Breast epithelium (tissue), 4 donors: ENCODE data around the gene CMTM2. TPM values are rescaled to one million over a fixed set of nuclear protein-coding genes. Genes with fewer than 3 reads are reported as not detected.

Source experiments
- DNase-seq, 2 donors: peaks; one replicate each; pipeline ENCODE4 v3.0.0-alpha.2; 2019; ENCODE audit warnings: low spot score in 2 of 2
- H3K27ac ChIP-seq, 2 donors: fragments of 200-600 bp; sonication (generic) in 1 of 2; one replicate each; pipeline ENCODE4 v1.5.1; 2016 to 2019; ENCODE audit warnings: mild to moderate bottlenecking in 1 of 2
- H3K27me3 ChIP-seq, 2 donors: fragments of 200-600 bp; sonication (generic) in 1 of 2; one replicate each; pipeline versions ENCODE4 v1.5.1 to v1.6.0; 2017 to 2019; ENCODE audit warnings: control low read depth in 1 of 2, mild to moderate bottlenecking in 1 of 2
- H3K36me3 ChIP-seq: fragments of 200-600 bp; one replicate; pipeline ENCODE4 v1.5.1; 2019
- H3K4me1 ChIP-seq, 2 donors: fragments of 200-600 bp; sonication (generic); one replicate each; pipeline ENCODE4 v1.5.1; 2016 to 2019; ENCODE audit warnings: control low read depth in 1 of 2
- H3K4me3 ChIP-seq, 3 donors: fragments of 200-600 bp; sonication (generic); 1 replicate in 2 of 3; 2 replicates in 1 of 3; pipeline ENCODE4 v1.5.1; 2016 to 2019; ENCODE audit warnings: mild to moderate bottlenecking in 3 of 3, moderate library complexity in 2 of 3
- H3K9me3 ChIP-seq, 2 donors: fragments of 200-600 bp; sonication (generic) in 1 of 2; one replicate each; pipeline ENCODE4 v1.5.1; 2016 to 2019; ENCODE audit warnings: control low read depth in 1 of 2
- POLR2A ChIP-seq: fragments of 450-650 bp; IDR thresholded peaks from one replicate; pipeline ENCODE4 v1.6.1; 2016; ENCODE audit warnings: antibody characterized with exemption, mild to moderate bottlenecking, moderate library complexity
- POLR2AphosphoS5 ChIP-seq, 3 donors: sonication (generic); formaldehyde crosslinking; IDR thresholded peaks; one replicate each; pipeline ENCODE4 v1.6.1; 2017; ENCODE audit warnings: antibody characterized with exemption in 3 of 3
- intact Hi-C: fragments of 100-400 bp; cut with DNase I; formaldehyde crosslinking; loops from one replicate; pipeline ENCODE4 v1.15.1; 2023; ENCODE audit warnings: low total_unique reads
- total RNA-seq, 3 donors: library from RNA; depleted of rRNA; stranded (reverse); fragments of >200 nt; gene quantifications; one replicate each; pipeline ENCODE4 v1.1.0, GENCODE V29; 2016
- TF ChIP-seq, protein P1 (sequence below), 3 donors: fragments of 450-650 bp; IDR thresholded peaks; one replicate each; pipeline ENCODE4 v1.5.1; 2016 to 2017; ENCODE audit warnings: antibody characterized with exemption in 3 of 3, mild to moderate bottlenecking in 3 of 3, moderate library complexity in 3 of 3

The CMTM2 gene
- total RNA-seq, 3 donors from 2014 or later, result not detected

DNA sequence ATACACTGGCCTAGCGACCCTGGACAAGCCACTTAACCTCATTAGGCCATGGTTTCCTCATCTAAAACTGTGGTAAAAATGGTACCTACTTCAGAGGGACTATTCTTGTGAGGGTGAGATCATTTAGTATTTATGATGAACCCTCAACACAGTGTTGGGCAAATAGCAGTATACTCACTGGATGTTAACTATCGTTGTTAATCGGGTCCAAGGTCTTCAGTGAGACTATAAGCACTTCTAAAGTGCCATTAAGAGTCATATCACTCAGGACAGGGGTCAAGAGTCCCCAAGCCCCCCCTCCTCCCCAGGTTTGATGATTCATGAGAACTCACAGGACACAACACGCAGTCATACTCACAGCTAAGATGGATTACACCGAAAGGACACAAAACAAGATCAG lies 40.4 kb upstream of the CMTM2 start:
- H3K36me3 ChIP-seq, result no peaks in the 10 kb centered on the region
- DNase-seq, result no peak
- H3K4me3 ChIP-seq, result no peak overlapping the region
- TF ChIP-seq, protein P1, sequence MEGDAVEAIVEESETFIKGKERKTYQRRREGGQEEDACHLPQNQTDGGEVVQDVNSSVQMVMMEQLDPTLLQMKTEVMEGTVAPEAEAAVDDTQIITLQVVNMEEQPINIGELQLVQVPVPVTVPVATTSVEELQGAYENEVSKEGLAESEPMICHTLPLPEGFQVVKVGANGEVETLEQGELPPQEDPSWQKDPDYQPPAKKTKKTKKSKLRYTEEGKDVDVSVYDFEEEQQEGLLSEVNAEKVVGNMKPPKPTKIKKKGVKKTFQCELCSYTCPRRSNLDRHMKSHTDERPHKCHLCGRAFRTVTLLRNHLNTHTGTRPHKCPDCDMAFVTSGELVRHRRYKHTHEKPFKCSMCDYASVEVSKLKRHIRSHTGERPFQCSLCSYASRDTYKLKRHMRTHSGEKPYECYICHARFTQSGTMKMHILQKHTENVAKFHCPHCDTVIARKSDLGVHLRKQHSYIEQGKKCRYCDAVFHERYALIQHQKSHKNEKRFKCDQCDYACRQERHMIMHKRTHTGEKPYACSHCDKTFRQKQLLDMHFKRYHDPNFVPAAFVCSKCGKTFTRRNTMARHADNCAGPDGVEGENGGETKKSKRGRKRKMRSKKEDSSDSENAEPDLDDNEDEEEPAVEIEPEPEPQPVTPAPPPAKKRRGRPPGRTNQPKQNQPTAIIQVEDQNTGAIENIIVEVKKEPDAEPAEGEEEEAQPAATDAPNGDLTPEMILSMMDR (IDR thresholded peaks at IDR 0.05), result no peak
- TF ChIP-seq POLR2A, result no peak
- TF ChIP-seq POLR2AphosphoS5 (IDR thresholded peaks at IDR 0.05), result no peak
- intact Hi-C loops, result no loop called here
- H3K9me3 ChIP-seq, result no peaks in the 10 kb centered on the region
- H3K4me1 ChIP-seq, result no peaks in the 10 kb centered on the region
- H3K27me3 ChIP-seq, result no peaks in the 10 kb centered on the region
- H3K27ac ChIP-seq, result no peak overlapping the region

DNA sequence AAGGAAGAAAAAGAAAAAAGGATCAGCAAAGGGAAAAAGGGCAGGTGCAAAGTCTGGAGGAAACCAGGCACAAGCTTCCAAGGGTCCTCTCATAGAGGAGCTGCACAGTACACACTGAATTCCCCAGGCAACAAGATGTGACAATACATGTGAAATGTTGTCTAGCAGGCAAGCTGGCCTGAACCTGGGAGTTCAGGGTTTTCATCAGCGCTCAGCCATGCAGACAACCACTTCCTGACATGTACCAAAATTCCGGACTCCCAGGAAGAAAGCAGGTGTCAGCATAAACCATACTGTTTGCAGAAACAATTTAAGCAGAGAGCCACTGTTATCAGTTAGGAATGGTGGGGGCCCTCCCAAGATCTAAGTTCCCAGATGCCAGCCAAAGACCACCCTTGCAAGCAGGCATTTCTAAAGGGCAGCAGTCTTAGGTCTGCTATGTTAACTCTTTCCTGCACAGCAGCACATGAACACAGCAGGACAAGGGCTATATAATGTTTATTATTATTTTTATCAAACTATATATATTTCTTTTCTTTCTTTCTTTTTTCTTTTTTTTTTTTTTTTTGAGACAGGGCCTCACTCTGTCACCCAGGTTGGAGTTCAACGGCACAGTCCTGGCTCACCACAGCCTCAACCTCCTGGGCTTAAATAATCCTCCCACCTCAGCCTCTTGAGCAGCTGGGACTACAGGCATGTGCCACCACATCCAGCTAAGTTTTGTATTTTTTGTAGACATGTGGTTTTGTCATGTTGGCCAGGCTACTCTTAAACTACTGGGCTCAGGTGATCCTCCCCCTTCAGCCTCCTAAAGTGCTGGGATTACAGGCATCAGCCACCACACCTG lies 39.4 kb upstream of the CMTM2 start:
- no peaks in the 10 kb centered on the region for H3K36me3 ChIP-seq
- H3K27ac ChIP-seq, result no peak overlapping the region
- intact Hi-C loops, result no loop called here

DNA sequence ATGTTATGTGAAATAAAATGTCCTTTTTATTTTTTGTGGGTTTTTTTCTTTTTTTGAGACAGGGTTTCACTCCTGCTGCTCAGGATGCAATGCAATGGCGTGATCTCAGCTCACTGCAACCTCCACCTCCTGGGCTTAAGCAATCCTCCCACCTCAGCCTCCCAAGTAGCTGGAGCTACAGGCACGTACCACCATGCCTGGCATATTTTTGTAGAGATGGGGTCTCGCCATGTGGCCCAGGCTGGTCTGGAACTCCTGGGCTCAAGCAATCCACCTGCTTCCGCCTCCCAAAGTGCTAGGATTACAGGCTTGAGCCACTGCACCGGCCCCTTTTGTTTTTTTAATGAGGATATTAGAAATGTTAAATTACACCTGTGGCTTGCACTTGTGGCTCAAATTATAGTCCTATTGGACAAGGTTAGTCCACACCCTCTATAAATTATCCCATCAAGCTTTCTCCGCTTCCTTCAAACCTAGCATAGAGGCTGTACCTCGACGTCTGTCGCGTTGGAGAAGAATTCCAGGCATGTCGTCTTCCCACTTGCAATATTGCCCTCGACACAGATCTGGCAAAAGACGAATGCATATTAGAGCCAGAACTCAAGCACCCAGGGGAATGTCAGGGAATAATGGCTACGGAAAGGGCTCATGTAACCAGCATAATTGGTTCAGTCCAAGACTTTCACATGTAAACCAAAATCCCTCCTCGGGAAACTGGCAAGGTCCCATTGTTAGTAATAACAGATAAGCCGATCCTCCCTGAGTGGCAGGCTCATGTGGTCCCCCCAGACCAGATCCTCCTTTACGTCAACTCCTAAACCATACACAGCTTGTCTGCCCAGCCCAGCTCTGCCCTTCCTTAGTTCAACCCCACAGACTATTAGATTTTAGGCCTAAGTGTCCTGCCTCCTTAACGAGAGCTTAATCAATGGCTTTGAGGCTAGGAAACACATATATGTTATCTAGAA lies 37.6 kb upstream of the CMTM2 start:
- Histone ChIP-seq H3K36me3 (no peaks in the 10 kb centered on the region), H3K9me3 (no peaks in the 10 kb centered on the region)
- intact Hi-C loops, result no loop called here

More for the DNA sequence above, 39.4 kb upstream of the CMTM2 start:
- no peak overlapping the region for H3K4me3 ChIP-seq
- no peaks in the 10 kb centered on the region for H3K27me3 ChIP-seq
- H3K9me3 ChIP-seq, result no peaks in the 10 kb centered on the region
- no peaks in the 10 kb centered on the region for H3K4me1 ChIP-seq
- TF ChIP-seq POLR2AphosphoS5 (IDR thresholded peaks at IDR 0.05) (no peak), POLR2A (no peak)
- TF ChIP-seq, protein P1 (IDR thresholded peaks at IDR 0.05), result no peak
- no peak for DNase-seq

DNA sequence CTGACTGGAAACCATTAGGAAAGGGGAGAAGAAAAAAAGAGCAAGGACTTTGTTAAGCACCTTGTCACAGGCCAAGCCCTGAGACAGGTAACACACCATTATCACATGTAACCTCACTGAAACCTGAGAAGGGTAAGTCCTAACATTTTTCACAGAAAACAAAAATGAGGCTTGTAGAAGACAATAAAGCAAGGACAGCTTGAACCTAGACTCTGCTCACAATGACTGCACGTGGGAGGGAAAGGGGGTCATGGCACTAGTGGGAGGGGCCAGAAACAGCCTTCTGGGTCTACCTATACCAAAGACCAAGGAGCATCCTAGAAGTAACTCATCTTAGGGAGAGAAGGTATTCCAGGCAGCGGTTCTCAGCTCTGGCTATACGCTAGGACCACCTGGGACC lies 36.9 kb upstream of the CMTM2 start:
- H3K27ac ChIP-seq, result no peak overlapping the region
- no peaks in the 10 kb centered on the region for H3K4me1 ChIP-seq
- no peak for DNase-seq
- no peak overlapping the region for H3K4me3 ChIP-seq
- H3K27me3 ChIP-seq, result no peaks in the 10 kb centered on the region
- TF ChIP-seq, protein P1 (IDR thresholded peaks at IDR 0.05), result no peak
- TF ChIP-seq POLR2AphosphoS5 (IDR thresholded peaks at IDR 0.05), result no peak
- no peak for TF ChIP-seq POLR2A
- intact Hi-C loops, result no loop called here
- no peaks in the 10 kb centered on the region for H3K9me3 ChIP-seq
- no peaks in the 10 kb centered on the region for H3K36me3 ChIP-seq

More for the DNA sequence above, 37.6 kb upstream of the CMTM2 start:
- Histone ChIP-seq H3K4me3 (no peak overlapping the region), H3K27me3 (no peaks in the 10 kb centered on the region), H3K27ac (no peak overlapping the region), H3K4me1 (no peaks in the 10 kb centered on the region)
- no peak for DNase-seq
- TF ChIP-seq POLR2A (no peak), POLR2AphosphoS5 (IDR thresholded peaks at IDR 0.05) (no peak)
- TF ChIP-seq, protein P1 (IDR thresholded peaks at IDR 0.05), result no peak

DNA sequence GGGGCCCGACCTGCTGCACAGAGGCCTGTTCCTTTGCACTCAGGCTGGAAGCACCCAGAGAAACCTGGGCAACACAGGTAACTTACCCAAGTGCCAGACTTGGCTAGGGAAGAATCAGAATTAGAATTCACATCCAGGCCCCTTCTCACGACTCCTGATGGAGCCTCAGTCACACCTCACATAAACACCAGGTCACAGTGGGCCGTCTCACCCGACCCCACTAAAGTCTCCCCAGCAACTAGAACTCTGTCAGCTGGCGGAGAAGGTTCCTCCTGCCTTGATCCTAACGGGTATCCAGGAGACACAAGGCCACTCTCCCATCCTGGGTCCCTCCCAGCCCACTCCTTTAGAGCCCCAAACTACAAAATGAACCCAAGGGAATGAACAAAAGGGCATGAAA lies 35.7 kb upstream of the CMTM2 start:
- no peak for DNase-seq
- intact Hi-C loops, result no loop called here
- Histone ChIP-seq H3K4me3 (no peak overlapping the region), H3K36me3 (no peaks in the 10 kb centered on the region), H3K9me3 (no peaks in the 10 kb centered on the region), H3K27ac (no peak overlapping the region), H3K4me1 (no peaks in the 10 kb centered on the region), H3K27me3 (no peaks in the 10 kb centered on the region)
- TF ChIP-seq, protein P1 (IDR thresholded peaks at IDR 0.05), result no peak
- TF ChIP-seq POLR2A, result no peak
